ENCODE measurements around the gene ARMC9. TPM values are rescaled to one million over a fixed set of nuclear protein-coding genes. Genes with fewer than 3 reads are reported as not detected.
"Not testable (repeated sequence)": the region's sequence is repeated elsewhere in the genome, so short reads cannot be mapped to it uniquely, and the experiment has no call there.

Gene ARMC9
- total and polyA plus RNA-seq, 8 donors, result 11.4 to 40.6 (median 13.9) TPM

- intact Hi-C loops (cut with DNase I), result no loop called here
- peak overlapping the region; percentile 22 for H3K4me3 ChIP-seq
- no peaks in the 10 kb centered on the region for H3K9me3 ChIP-seq
- peak overlapping the region; percentile 73 to 91 for H3K27ac ChIP-seq
- DNase-seq (peak; percentile 52 to 87 (median 71)), ATAC-seq (peak; percentile 81)
- no peaks in the 10 kb centered on the region for H3K36me3 ChIP-seq
- peaks cover 0 to 13% of the 10 kb centered on the region in 2 donors for H3K27me3 ChIP-seq
- H3K4me1 ChIP-seq, result peaks cover 4 to 15% of the 10 kb centered on the region in 2 donors
- TF ChIP-seq CTCF (IDR thresholded peaks at IDR 0.05), result no peak
These were observed 7.8 kb upstream of the ARMC9 start for GRCh38 chr2:231190531-231191197.

- intact Hi-C loops (cut with DNase I), result no loop called here
- ATAC-seq, result peak; percentile 46
These were observed 6.2 kb upstream of the ARMC9 start for GRCh38 chr2:231191896-231192872.

GRCh38 chr2:231193216-231193615, 5.2 kb upstream of the ARMC9 start:
- Histone ChIP-seq H3K36me3 (no peaks in the 10 kb centered on the region), H3K27ac (no peak overlapping the region), H3K4me3 (no peak overlapping the region), H3K4me1 (peaks cover 10 to 23% of the 10 kb centered on the region in 2 donors), H3K27me3 (peaks cover 0 to 13% of the 10 kb centered on the region in 2 donors), H3K9me3 (no peaks in the 10 kb centered on the region)
- TF ChIP-seq CTCF (IDR thresholded peaks at IDR 0.05), result no peak
- DNase-seq (no peak), ATAC-seq (no peak)
- intact Hi-C loops (cut with DNase I), result no loop called here

More at GRCh38 chr2:231191896-231192872, 6.2 kb upstream of the ARMC9 start:
- Histone ChIP-seq H3K27ac (peak overlapping the region in 1 of 2 donors; percentile 91), H3K9me3 (no peaks in the 10 kb centered on the region), H3K36me3 (no peaks in the 10 kb centered on the region), H3K4me1 (peaks cover 4 to 15% of the 10 kb centered on the region in 2 donors), H3K27me3 (peaks cover 0 to 13% of the 10 kb centered on the region in 2 donors), H3K4me3 (no peak overlapping the region)
- peak in 3 of 4 donors; percentile 56 to 81 (median 78) for DNase-seq
- TF ChIP-seq CTCF (IDR thresholded peaks at IDR 0.05), result peak; percentile 32 to 34

GRCh38 chr2:231196592-231196991, 1.8 kb upstream of the ARMC9 start:
- TF ChIP-seq CTCF (IDR thresholded peaks at IDR 0.05), result no peak
- ATAC-seq, result no peak
- intact Hi-C loops (cut with DNase I), result no loop called here

GRCh38 chr2:231197196-231197595, 1.2 kb upstream of the ARMC9 start:
- ATAC-seq, result not testable (repeated sequence)

More at GRCh38 chr2:231196592-231196991, 1.8 kb upstream of the ARMC9 start:
- Histone ChIP-seq H3K27me3 (no peaks in the 10 kb centered on the region), H3K4me1 (peaks cover 12 to 22% of the 10 kb centered on the region in 2 donors), H3K4me3 (no peak overlapping the region), H3K36me3 (no peaks in the 10 kb centered on the region), H3K27ac (no peak overlapping the region), H3K9me3 (no peaks in the 10 kb centered on the region)
- DNase-seq, result no peak

More at GRCh38 chr2:231197196-231197595, 1.2 kb upstream of the ARMC9 start:
- H3K36me3 ChIP-seq; DNase-seq; intact Hi-C loops (cut with DNase I); H3K27me3 ChIP-seq; H3K27ac ChIP-seq; H3K9me3 ChIP-seq; H3K4me3 ChIP-seq: not testable (repeated sequence)
- peaks cover 12 to 22% of the 10 kb centered on the region in 2 donors for H3K4me1 ChIP-seq
